Measurements from ENCODE around the gene TNRC6A. TPM values are rescaled to one million over a fixed set of nuclear protein-coding genes. Genes with fewer than 3 reads are reported as not detected.

Gene TNRC6A
- total RNA-seq, 2 experiments from 2014 or later = 27.7 to 28.9 TPM

DNA sequence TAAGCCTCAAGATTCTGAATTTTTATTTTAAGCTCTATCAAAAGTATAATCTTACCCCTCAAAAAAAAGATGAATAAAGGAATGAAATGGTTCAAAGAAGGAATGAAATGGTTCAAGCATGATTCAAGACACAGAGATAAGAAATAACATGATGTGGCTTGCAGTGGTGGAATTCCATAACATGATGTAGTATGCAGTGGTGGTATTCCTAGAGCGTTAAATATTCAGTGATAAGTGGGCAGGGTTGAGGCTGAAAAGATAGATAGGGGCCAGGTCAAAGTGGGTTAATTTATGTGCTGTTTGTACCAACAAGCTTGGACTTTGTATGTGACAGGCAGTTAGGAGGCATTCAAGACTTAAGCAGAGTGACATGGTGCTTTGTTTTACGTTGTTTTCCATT lies 29.6 kb downstream of the TNRC6A start:
- ATAC-seq (no peak), DNase-seq (no peak)
- TF ChIP-seq, protein P1, sequence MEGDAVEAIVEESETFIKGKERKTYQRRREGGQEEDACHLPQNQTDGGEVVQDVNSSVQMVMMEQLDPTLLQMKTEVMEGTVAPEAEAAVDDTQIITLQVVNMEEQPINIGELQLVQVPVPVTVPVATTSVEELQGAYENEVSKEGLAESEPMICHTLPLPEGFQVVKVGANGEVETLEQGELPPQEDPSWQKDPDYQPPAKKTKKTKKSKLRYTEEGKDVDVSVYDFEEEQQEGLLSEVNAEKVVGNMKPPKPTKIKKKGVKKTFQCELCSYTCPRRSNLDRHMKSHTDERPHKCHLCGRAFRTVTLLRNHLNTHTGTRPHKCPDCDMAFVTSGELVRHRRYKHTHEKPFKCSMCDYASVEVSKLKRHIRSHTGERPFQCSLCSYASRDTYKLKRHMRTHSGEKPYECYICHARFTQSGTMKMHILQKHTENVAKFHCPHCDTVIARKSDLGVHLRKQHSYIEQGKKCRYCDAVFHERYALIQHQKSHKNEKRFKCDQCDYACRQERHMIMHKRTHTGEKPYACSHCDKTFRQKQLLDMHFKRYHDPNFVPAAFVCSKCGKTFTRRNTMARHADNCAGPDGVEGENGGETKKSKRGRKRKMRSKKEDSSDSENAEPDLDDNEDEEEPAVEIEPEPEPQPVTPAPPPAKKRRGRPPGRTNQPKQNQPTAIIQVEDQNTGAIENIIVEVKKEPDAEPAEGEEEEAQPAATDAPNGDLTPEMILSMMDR (IDR thresholded peaks at IDR 0.05) = no peak
- no peaks in the 10 kb centered on the region for H3K9me3 Mint-ChIP-seq
- peaks cover 19% of the 10 kb centered on the region for H3K36me3 Mint-ChIP-seq (ENCODE audit: low read depth)
- H3K4me1 Mint-ChIP-seq (ENCODE audit: low read depth) = peaks cover 34% of the 10 kb centered on the region
- ChIA-PET CTCF (interaction anchor here (2.4 kb wide), 1 partner anchor 28 kb away, joined by 5 read pairs; no protein-coding TSS in a partner anchor), POLR2A (no interaction called here)
- H3K27ac Mint-ChIP-seq = no peak overlapping the region
- H3K27me3 Mint-ChIP-seq = no peaks in the 10 kb centered on the region
- no peak overlapping the region for H3K4me3 Mint-ChIP-seq
- intact Hi-C loops (cut with micrococcal nuclease) = no loop called here

DNA sequence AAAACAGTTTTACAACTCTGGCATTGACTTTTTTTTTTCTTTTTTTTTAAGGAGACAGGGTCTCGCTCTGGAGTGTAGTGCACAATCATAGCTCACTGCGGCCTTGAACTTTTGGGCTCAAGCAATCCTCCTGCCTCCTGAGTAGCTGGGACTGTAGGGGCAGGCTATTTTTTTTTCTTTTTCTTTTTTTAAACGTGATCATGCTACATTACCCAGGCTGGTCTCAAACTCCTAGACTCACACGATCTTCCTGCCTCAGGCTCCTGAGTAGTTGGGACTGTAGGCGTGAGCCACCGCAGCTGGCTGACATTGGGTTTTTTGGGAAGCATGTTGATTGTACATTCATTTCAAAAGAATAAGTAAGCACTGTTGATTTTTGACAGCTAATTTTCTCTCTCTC lies 32.1 kb downstream of the TNRC6A start:
- Mint-ChIP-seq H3K4me1 (ENCODE audit: low read depth) (peaks cover 23% of the 10 kb centered on the region), H3K27ac (no peak overlapping the region), H3K36me3 (ENCODE audit: low read depth) (peaks cover 17% of the 10 kb centered on the region), H3K27me3 (no peaks in the 10 kb centered on the region), H3K4me3 (no peak overlapping the region), H3K9me3 (no peaks in the 10 kb centered on the region)
- TF ChIP-seq, protein P1 (IDR thresholded peaks at IDR 0.05) = no peak
- intact Hi-C loops (cut with micrococcal nuclease) = no loop called here
- ATAC-seq = no peak
- POLR2A ChIA-PET = interaction anchor here (0.5 to 1.2 kb wide), 2 partner anchors 60 to 390 kb away, joined by 3 read pairs; no protein-coding TSS in a partner anchor
- CTCF ChIA-PET = interaction anchor here (0.7 to 1.0 kb wide), 2 partner anchors 143 to 245 kb away, joined by 3 to 4 read pairs; no protein-coding TSS in a partner anchor
- no peak for DNase-seq

DNA sequence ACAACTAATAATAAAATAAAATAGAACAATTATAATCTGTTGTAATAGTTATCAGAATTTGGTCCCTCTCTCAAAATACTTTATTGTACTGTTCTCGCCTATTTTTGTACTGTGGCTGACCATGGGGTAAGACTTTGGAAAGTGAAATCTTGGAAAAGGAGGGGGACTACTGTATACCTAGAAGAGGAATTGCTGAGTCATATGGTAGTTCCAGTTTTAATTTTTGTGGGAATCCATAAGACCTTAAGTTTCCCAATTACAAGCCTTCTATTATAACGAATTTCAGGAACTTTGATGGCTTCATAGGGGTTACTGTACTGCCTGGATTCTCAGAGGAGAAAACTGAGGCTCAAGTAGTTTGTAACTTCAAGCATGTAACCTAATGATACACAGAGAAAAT lies 35.5 kb downstream of the TNRC6A start:
- H3K27ac Mint-ChIP-seq = no peak overlapping the region
- peaks cover 17% of the 10 kb centered on the region for H3K36me3 Mint-ChIP-seq (ENCODE audit: low read depth)
- TF ChIP-seq, protein P1 (IDR thresholded peaks at IDR 0.05) = no peak
- no peaks in the 10 kb centered on the region for H3K27me3 Mint-ChIP-seq
- intact Hi-C loops (cut with micrococcal nuclease) = no loop called here
- no peaks in the 10 kb centered on the region for H3K9me3 Mint-ChIP-seq
- H3K4me3 Mint-ChIP-seq = no peak overlapping the region
- ChIA-PET POLR2A (no interaction called here), CTCF (no interaction called here)
- ATAC-seq = no peak
- DNase-seq = no peak
- peaks cover 24% of the 10 kb centered on the region for H3K4me1 Mint-ChIP-seq (ENCODE audit: low read depth)

DNA sequence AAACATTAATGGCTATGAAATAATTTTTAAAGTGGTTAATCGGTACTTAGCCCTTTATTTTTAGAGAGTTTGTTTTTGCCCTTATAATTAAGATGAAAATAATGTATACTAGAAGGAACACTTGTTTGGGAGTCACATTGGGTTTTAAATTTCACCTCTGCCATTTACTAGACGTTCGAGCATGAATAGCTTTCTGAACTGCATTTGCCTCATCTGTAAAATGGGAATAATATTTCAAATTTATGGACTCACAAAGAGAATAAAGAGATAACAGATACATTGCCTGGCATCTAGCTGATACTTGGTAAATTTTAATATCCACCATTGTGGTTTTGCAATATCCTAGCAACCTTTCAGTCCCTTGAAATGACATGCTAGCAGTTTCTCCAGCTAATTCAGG lies 36.6 kb downstream of the TNRC6A start:
- POLR2A ChIA-PET = no interaction called here
- DNase-seq (no peak), ATAC-seq (no peak)
- Mint-ChIP-seq H3K4me3 (no peak overlapping the region), H3K4me1 (ENCODE audit: low read depth) (peaks cover 33% of the 10 kb centered on the region), H3K27me3 (no peaks in the 10 kb centered on the region), H3K9me3 (no peaks in the 10 kb centered on the region), H3K36me3 (ENCODE audit: low read depth) (peaks cover 21% of the 10 kb centered on the region), H3K27ac (no peak overlapping the region)
- intact Hi-C loops (cut with micrococcal nuclease) = no loop called here
- TF ChIP-seq, protein P1 (IDR thresholded peaks at IDR 0.05) = no peak
- CTCF ChIA-PET = no interaction called here

DNA sequence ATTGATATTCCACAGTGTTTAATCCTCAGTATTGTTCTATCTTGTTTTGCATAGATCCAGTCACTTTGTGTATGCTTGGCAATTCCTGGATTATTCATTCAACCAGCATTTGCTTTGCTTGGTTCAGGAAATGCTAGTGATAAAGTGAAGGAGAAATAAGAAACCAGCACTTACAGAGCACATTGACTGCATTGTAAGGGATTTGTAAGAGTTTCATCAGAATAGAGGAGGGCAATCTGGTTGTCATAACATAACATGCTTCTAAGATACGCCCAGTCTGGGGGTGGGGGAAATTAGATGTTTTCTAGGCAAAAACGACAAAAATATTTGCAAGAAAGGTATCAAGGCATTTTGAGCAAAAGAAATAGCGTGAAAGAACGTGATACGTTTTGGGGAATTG lies 40.4 kb downstream of the TNRC6A start:
- no peaks in the 10 kb centered on the region for H3K27me3 Mint-ChIP-seq
- POLR2A ChIA-PET = no interaction called here
- no peaks in the 10 kb centered on the region for H3K9me3 Mint-ChIP-seq
- intact Hi-C loops (cut with micrococcal nuclease) = no loop called here
- DNase-seq (no peak), ATAC-seq (no peak)
- H3K36me3 Mint-ChIP-seq (ENCODE audit: low read depth) = peaks cover 29% of the 10 kb centered on the region
- TF ChIP-seq, protein P1 (IDR thresholded peaks at IDR 0.05) = no peak
- H3K27ac Mint-ChIP-seq = peak overlapping the region; percentile 48
- CTCF ChIA-PET = no interaction called here
- no peak overlapping the region for H3K4me3 Mint-ChIP-seq
- H3K4me1 Mint-ChIP-seq (ENCODE audit: low read depth) = peaks cover 27% of the 10 kb centered on the region

Data from activated CD8-positive, alpha-beta T cell treated with anti-CD3 and anti-CD28 coated beads for 36 hours (primary cell).